WTC11 (cell line): ENCODE measurements around the gene FETUB. TPM values are rescaled to one million over a fixed set of nuclear protein-coding genes. Genes with fewer than 3 reads are reported as not detected.

Source experiments
- ATAC-seq: fragments of 200-7000 bp; cut with Tn5 transposase; 2 replicates; pipeline ENCODE4 v1.10.0; 2021; ENCODE audit warnings: mild to moderate bottlenecking, moderate library complexity
- CTCF ChIA-PET: fragments of 300-600 bp; sonication (Branson Sonifier 250); formaldehyde crosslinking; loops from one replicate; lab custom pipeline; 2021; ENCODE audit warnings: antibody characterized with exemption; lab: Charles Lee
- POLR2A ChIA-PET: fragments of 350-600 bp; sonication (Branson Sonifier 250); formaldehyde crosslinking; loops from one replicate; lab custom pipeline; 2021; ENCODE audit warnings: antibody characterized with exemption; lab: Charles Lee
- DNase-seq: peaks from one replicate; pipeline ENCODE4 v3.0.0; 2021; ENCODE audit warnings: low spot score
- H3K27ac Mint-ChIP-seq: 2 replicates; pipeline ENCODE4 v1.8.0; 2021; ENCODE audit warnings: mixed read lengths
- H3K27me3 Mint-ChIP-seq: 2 replicates; pipeline ENCODE4 v1.8.0; 2021; ENCODE audit warnings: low read depth, mild to moderate bottlenecking, moderate library complexity, mixed read lengths
- H3K36me3 Mint-ChIP-seq: 2 replicates; pipeline ENCODE4 v1.8.0; 2021; ENCODE audit warnings: mixed read lengths
- H3K4me1 Mint-ChIP-seq: 2 replicates; pipeline ENCODE4 v1.8.0; 2022; ENCODE audit warnings: mixed read lengths
- H3K4me3 Mint-ChIP-seq: 2 replicates; pipeline ENCODE4 v1.8.0; 2021; ENCODE audit warnings: mild to moderate bottlenecking, moderate library complexity, mixed read lengths
- H3K9me3 Mint-ChIP-seq: 2 replicates; pipeline ENCODE4 v1.8.0; 2021; ENCODE audit warnings: mixed read lengths
- AFF4 ChIP-seq: sonication (generic); formaldehyde crosslinking; IDR thresholded peaks from 2 replicates; pipeline ENCODE4 v1.8.1; 2023; ENCODE audit warnings: mild to moderate bottlenecking, missing genetic modification reagents, borderline replicate concordance
- CTCF ChIP-seq: fragments of 200-600 bp; IDR thresholded peaks from 2 replicates; pipeline ENCODE4 v1.8.0; 2022; ENCODE audit warnings: antibody characterized with exemption
- EMX1 ChIP-seq: fragments of 250-450 bp; sonication (Bioruptor Pico); IDR thresholded peaks from 2 replicates; pipeline ENCODE4 v1.8.0; 2021; ENCODE audit warnings: mild to moderate bottlenecking
- ESRRA ChIP-seq: sonication (generic); formaldehyde crosslinking; IDR thresholded peaks from 2 replicates; pipeline ENCODE4 v1.8.1; 2022; ENCODE audit warnings: mild to moderate bottlenecking, missing genetic modification reagents, borderline replicate concordance
- FOXP4 ChIP-seq: sonication (generic); formaldehyde crosslinking; IDR thresholded peaks from 2 replicates; pipeline ENCODE4 v1.8.0; 2022; ENCODE audit warnings: mild to moderate bottlenecking, missing genetic modification reagents
- HMGA2 ChIP-seq: fragments of 250-450 bp; sonication (Bioruptor Pico); IDR thresholded peaks from 2 replicates; pipeline ENCODE4 v1.4.0; 2021; ENCODE audit warnings: mild to moderate bottlenecking, moderate library complexity
- IRF1 ChIP-seq: sonication (generic); formaldehyde crosslinking; IDR thresholded peaks from 2 replicates; pipeline ENCODE4 v1.8.0; 2023; ENCODE audit warnings: missing genetic modification reagents
- NFATC4 ChIP-seq: fragments of 250-450 bp; sonication (Bioruptor Pico); IDR thresholded peaks from 2 replicates; pipeline ENCODE4 v1.9.0; 2021; ENCODE audit warnings: mild to moderate bottlenecking
- NR1H2 ChIP-seq: sonication (generic); formaldehyde crosslinking; IDR thresholded peaks from 2 replicates; pipeline ENCODE4 v1.9.0; 2021; ENCODE audit warnings: mild to moderate bottlenecking, moderate library complexity, missing genetic modification reagents
- PRRX2 ChIP-seq: fragments of 250-450 bp; sonication (Bioruptor Pico); IDR thresholded peaks from 2 replicates; pipeline ENCODE4 v1.8.0; 2021; ENCODE audit warnings: mild to moderate bottlenecking
- RELA ChIP-seq: sonication (generic); formaldehyde crosslinking; IDR thresholded peaks from 2 replicates; pipeline ENCODE4 v1.8.1; 2022; ENCODE audit warnings: missing genetic modification reagents, mild to moderate bottlenecking, borderline replicate concordance
- TEAD1 ChIP-seq: sonication (generic); formaldehyde crosslinking; IDR thresholded peaks from 2 replicates; pipeline ENCODE4 v1.8.0; 2022; ENCODE audit warnings: mild to moderate bottlenecking, missing genetic modification reagents
- ZNF138 ChIP-seq: sonication (generic); formaldehyde crosslinking; conservative IDR thresholded peaks from 2 replicates; pipeline ENCODE4 v1.8.1; 2022; ENCODE audit warnings: mild to moderate bottlenecking, moderate library complexity, missing genetic modification reagents
- ZNF219 ChIP-seq: sonication (generic); formaldehyde crosslinking; IDR thresholded peaks from 2 replicates; pipeline ENCODE4 v1.8.0; 2023; ENCODE audit warnings: missing genetic modification reagents, mild to moderate bottlenecking, borderline replicate concordance
- ZNF232 ChIP-seq: sonication (generic); formaldehyde crosslinking; IDR thresholded peaks from 2 replicates; pipeline ENCODE4 v1.8.0; 2022; ENCODE audit warnings: mild to moderate bottlenecking, missing genetic modification reagents
- ZNF396 ChIP-seq: fragments of 250-450 bp; sonication (Bioruptor Pico); IDR thresholded peaks from 2 replicates; pipeline ENCODE4 v1.8.0; 2021; ENCODE audit warnings: mild to moderate bottlenecking, moderate library complexity, borderline replicate concordance
- total RNA-seq: library from RNA; stranded (reverse); gene quantifications from 3 replicates; pipeline ENCODE4 v1.2.3, GENCODE V29; 2021
- TF ChIP-seq, protein P1 (sequence below): sonication (generic); formaldehyde crosslinking; IDR thresholded peaks from 2 replicates; pipeline ENCODE4 v1.8.1; 2023; ENCODE audit warnings: mild to moderate bottlenecking, missing genetic modification reagents, moderate library complexity
- TF ChIP-seq, protein P2 (sequence below): sonication (generic); formaldehyde crosslinking; IDR thresholded peaks from 2 replicates; pipeline ENCODE4 v1.8.1; 2023; ENCODE audit warnings: mild to moderate bottlenecking, missing genetic modification reagents, moderate library complexity
- TF ChIP-seq, protein P3 (sequence below): fragments of 250-450 bp; sonication (Bioruptor Pico); IDR thresholded peaks from 2 replicates; pipeline ENCODE4 v1.8.0; 2021; ENCODE audit warnings: mild to moderate bottlenecking
- TF ChIP-seq, protein P4 (sequence below): sonication (generic); formaldehyde crosslinking; IDR thresholded peaks from 2 replicates; pipeline ENCODE4 v1.8.1; 2022; ENCODE audit warnings: missing genetic modification reagents, borderline replicate concordance

FETUB gene
- total RNA-seq, 1 experiment from 2014 or later, result not detected

DNA sequence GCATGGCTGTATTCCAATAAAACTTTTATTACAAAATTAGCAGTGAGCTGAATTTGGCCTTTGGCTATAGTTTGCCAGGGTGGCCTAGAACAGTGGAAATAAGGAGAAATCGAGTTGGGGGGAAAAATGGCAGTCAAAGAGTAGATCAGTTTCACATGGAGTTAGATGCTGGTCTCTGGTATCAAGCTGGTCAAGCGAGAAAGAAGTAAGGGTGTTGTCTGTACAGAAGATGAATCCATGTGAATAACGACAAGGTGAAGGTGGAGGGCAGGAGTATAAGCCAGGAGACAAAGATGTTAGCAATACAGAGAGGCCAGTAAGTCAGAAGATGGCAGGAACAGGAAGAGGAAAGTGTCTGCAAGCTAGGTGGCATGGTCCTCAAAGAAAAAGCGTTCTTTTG lies 15.6 kb upstream of the FETUB start:
- ATAC-seq, result no peak
- TF ChIP-seq AFF4, result no peak
- TF ChIP-seq NFATC4 (CRISPR knock-in tag), result no peak
- TF ChIP-seq IRF1 (CRISPR knock-in tag), result no peak
- no peak for TF ChIP-seq ZNF138 (CRISPR knock-in tag)
- TF ChIP-seq ZNF396 (CRISPR knock-in tag), result no peak
- no peak for TF ChIP-seq NR1H2 (CRISPR knock-in tag)
- no peak for TF ChIP-seq ZNF219 (CRISPR knock-in tag)
- TF ChIP-seq, protein P1, sequence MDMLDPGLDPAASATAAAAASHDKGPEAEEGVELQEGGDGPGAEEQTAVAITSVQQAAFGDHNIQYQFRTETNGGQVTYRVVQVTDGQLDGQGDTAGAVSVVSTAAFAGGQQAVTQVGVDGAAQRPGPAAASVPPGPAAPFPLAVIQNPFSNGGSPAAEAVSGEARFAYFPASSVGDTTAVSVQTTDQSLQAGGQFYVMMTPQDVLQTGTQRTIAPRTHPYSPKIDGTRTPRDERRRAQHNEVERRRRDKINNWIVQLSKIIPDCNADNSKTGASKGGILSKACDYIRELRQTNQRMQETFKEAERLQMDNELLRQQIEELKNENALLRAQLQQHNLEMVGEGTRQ (CRISPR knock-in tag), result no peak
- TF ChIP-seq, all 79 proteins: peak for 0
- peaks cover 3% of the 10 kb centered on the region; the same call in 1 of the 2 replicates for H3K9me3 Mint-ChIP-seq
- H3K36me3 Mint-ChIP-seq, result no peaks in the 10 kb centered on the region
- H3K4me3 Mint-ChIP-seq, result no peak overlapping the region
- H3K4me1 Mint-ChIP-seq, result no peaks in the 10 kb centered on the region
- no peaks in the 10 kb centered on the region for H3K27me3 Mint-ChIP-seq
- H3K27ac Mint-ChIP-seq, result no peak overlapping the region
- CTCF ChIA-PET, result interaction anchor here (1.8 kb wide), 1 partner anchor 10 kb away, joined by 5 read pairs; no protein-coding TSS in a partner anchor
- POLR2A ChIA-PET, result no interaction called here
- DNase-seq, result no peak

DNA sequence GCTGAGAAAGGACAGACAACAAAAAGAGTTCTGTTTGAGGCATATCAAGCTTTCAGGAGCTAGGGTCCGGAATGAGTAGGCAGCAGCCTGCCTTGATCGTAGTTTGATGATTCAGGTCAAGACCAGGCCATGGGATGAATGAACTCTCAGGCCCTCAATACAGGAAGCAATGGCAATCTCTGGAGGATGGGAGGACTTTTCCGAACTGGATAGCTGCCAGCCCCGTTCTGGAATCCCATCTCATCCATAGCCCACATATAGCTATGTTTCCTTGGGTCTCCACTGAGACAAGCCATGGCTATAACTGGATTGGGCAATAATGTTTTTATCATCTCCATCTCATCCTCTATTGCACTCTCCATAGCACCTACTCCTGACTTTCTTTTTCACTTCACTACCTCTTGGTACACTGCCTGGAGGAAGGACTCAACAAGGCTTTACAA lies 14.6 kb upstream of the FETUB start:
- Mint-ChIP-seq H3K4me1 (peaks cover 3% of the 10 kb centered on the region; the same call in 1 of the 2 replicates), H3K4me3 (no peak overlapping the region), H3K36me3 (no peaks in the 10 kb centered on the region), H3K27ac (no peak overlapping the region), H3K27me3 (peaks cover 2% of the 10 kb centered on the region; the same call in 1 of the 2 replicates), H3K9me3 (peaks cover 3% of the 10 kb centered on the region; the same call in 1 of the 2 replicates)
- CTCF ChIA-PET, result interaction anchor here (1.8 to 2.2 kb wide), 2 partner anchors 8 to 11 kb away, joined by 5 to 15 read pairs; no protein-coding TSS in a partner anchor
- TF ChIP-seq PRRX2 (no peak), FOXP4 (no peak), ZNF232 (CRISPR knock-in tag) (no peak), ZNF219 (CRISPR knock-in tag) (no peak), EMX1 (CRISPR knock-in tag) (no peak), RELA (CRISPR knock-in tag) (no peak), CTCF (no peak), ESRRA (CRISPR knock-in tag) (no peak), TEAD1 (no peak), HMGA2 (CRISPR knock-in tag) (no peak), IRF1 (CRISPR knock-in tag) (no peak)
- TF ChIP-seq, protein P2, sequence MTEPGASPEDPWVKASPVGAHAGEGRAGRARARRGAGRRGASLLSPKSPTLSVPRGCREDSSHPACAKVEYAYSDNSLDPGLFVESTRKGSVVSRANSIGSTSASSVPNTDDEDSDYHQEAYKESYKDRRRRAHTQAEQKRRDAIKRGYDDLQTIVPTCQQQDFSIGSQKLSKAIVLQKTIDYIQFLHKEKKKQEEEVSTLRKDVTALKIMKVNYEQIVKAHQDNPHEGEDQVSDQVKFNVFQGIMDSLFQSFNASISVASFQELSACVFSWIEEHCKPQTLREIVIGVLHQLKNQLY (CRISPR knock-in tag), result no peak
- TF ChIP-seq, protein P3, sequence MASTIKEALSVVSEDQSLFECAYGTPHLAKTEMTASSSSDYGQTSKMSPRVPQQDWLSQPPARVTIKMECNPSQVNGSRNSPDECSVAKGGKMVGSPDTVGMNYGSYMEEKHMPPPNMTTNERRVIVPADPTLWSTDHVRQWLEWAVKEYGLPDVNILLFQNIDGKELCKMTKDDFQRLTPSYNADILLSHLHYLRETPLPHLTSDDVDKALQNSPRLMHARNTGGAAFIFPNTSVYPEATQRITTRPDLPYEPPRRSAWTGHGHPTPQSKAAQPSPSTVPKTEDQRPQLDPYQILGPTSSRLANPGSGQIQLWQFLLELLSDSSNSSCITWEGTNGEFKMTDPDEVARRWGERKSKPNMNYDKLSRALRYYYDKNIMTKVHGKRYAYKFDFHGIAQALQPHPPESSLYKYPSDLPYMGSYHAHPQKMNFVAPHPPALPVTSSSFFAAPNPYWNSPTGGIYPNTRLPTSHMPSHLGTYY (CRISPR knock-in tag), result no peak
- TF ChIP-seq, protein P4, sequence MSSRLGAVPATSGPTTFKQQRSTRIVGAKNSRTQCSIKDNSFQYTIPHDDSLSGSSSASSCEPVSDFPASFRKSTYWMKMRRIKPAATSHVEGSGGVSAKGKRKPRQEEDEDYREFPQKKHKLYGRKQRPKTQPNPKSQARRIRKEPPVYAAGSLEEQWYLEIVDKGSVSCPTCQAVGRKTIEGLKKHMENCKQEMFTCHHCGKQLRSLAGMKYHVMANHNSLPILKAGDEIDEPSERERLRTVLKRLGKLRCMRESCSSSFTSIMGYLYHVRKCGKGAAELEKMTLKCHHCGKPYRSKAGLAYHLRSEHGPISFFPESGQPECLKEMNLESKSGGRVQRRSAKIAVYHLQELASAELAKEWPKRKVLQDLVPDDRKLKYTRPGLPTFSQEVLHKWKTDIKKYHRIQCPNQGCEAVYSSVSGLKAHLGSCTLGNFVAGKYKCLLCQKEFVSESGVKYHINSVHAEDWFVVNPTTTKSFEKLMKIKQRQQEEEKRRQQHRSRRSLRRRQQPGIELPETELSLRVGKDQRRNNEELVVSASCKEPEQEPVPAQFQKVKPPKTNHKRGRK (CRISPR knock-in tag), result no peak
- DNase-seq (no peak), ATAC-seq (no peak)
- POLR2A ChIA-PET, result no interaction called here
